Neural cell (in vitro differentiated cells): Measurements from ENCODE around the gene SH3GL2. TPM values are rescaled to one million over a fixed set of nuclear protein-coding genes. Genes with fewer than 3 reads are reported as not detected.

Source experiments
- H2AFZ ChIP-seq: fragments of 200-600, 300-800 bp; sonication (generic), shearing (Covaris generic); 2 replicates; pipeline ENCODE4 v1.6.0; 2014; ENCODE audit warnings: low read depth, mild to moderate bottlenecking, antibody characterized with exemption, low read length, moderate library complexity
- H3F3A ChIP-seq: fragments of 200-600 bp; shearing (Covaris generic); 2 replicates; pipeline ENCODE4 v1.6.1; 2016; ENCODE audit warnings: mild to moderate bottlenecking, moderate library complexity, mixed read lengths, antibody characterized with exemption, low read length; ENCODE audit not compliant: insufficient read depth, poor library complexity, severe bottlenecking
- H3K27ac ChIP-seq: fragments of 200-600, 300-800 bp; sonication (generic), shearing (Covaris generic); 2 replicates; pipeline ENCODE4 v1.5.1; 2014; ENCODE audit warnings: mild to moderate bottlenecking, low read length, moderate library complexity
- H3K27me3 ChIP-seq: fragments of 300-800, 200-600 bp; sonication (generic), shearing (Covaris generic); 2 replicates; pipeline ENCODE4 v1.6.0; 2014; ENCODE audit warnings: mild to moderate bottlenecking, low read depth, low read length, moderate library complexity; ENCODE audit not compliant: insufficient read depth
- H3K36me3 ChIP-seq: fragments of 300-800, 200-600 bp; sonication (generic), shearing (Covaris generic); 2 replicates; pipeline ENCODE4 v1.5.1; 2014; ENCODE audit warnings: mild to moderate bottlenecking, antibody characterized with exemption, low read length, moderate library complexity; ENCODE audit not compliant: insufficient read depth
- H3K4me2 ChIP-seq: fragments of 300-800, 200-600 bp; sonication (generic), shearing (Covaris generic); 2 replicates; pipeline ENCODE4 v1.6.0; 2014; ENCODE audit warnings: mild to moderate bottlenecking, low read length
- H3K4me3 ChIP-seq: fragments of 300-800, 200-600 bp; sonication (generic), shearing (Covaris generic); 2 replicates; pipeline ENCODE4 v1.5.1; 2014; ENCODE audit warnings: mild to moderate bottlenecking, low read length, moderate library complexity
- H3K79me2 ChIP-seq: fragments of 200-600 bp; shearing (Covaris generic); replicated peaks from 2 replicates; pipeline ENCODE4 v1.6.0; 2014; ENCODE audit warnings: mild to moderate bottlenecking, low read length, moderate library complexity; ENCODE audit not compliant: insufficient read depth
- H3K9ac ChIP-seq: fragments of 300-800, 200-600 bp; sonication (generic), shearing (Covaris generic); 2 replicates; pipeline ENCODE4 v1.6.1; 2016; ENCODE audit warnings: mild to moderate bottlenecking, low read length, mixed read lengths
- H3K9me2 ChIP-seq: fragments of 200-600 bp; shearing (Covaris generic); 2 replicates; pipeline ENCODE4 v1.6.1; 2016; ENCODE audit warnings: mild to moderate bottlenecking, low read length, mixed read lengths; ENCODE audit not compliant: insufficient read depth
- H3K9me3 ChIP-seq: fragments of 200-600, 300-800 bp; sonication (generic), shearing (Covaris generic); 2 replicates; pipeline ENCODE4 v1.6.1; 2016; ENCODE audit warnings: mild to moderate bottlenecking, mixed run types, low read length, moderate library complexity, mixed read lengths
- H4K20me1 ChIP-seq: fragments of 200-600 bp; shearing (Covaris generic); 2 replicates; pipeline ENCODE4 v1.6.1; 2016; ENCODE audit warnings: mild to moderate bottlenecking, mixed run types; ENCODE audit not compliant: insufficient read depth
- EP300 ChIP-seq: fragments of 450-650 bp; conservative IDR thresholded peaks from 2 replicates; pipeline ENCODE4 v1.6.1; 2014; ENCODE audit warnings: antibody characterized with exemption, mild to moderate bottlenecking, moderate library complexity; ENCODE audit not compliant: poor library complexity, severe bottlenecking
- MXI1 ChIP-seq: fragments of 450-650 bp; conservative IDR thresholded peaks from 2 replicates; pipeline ENCODE4 v1.6.1; 2014; ENCODE audit warnings: antibody characterized with exemption, mild to moderate bottlenecking; ENCODE audit not compliant: poor library complexity, severe bottlenecking
- POLR2AphosphoS5 ChIP-seq: IDR thresholded peaks from 2 replicates; pipeline ENCODE4 v1.6.1; 2012
- RAD21 ChIP-seq: fragments of 450-650 bp; conservative IDR thresholded peaks from 2 replicates; pipeline ENCODE4 v1.6.1; 2014; ENCODE audit warnings: antibody characterized with exemption, mild to moderate bottlenecking, moderate library complexity
- REST ChIP-seq: IDR thresholded peaks from 2 replicates; pipeline ENCODE4 v1.6.1; 2012; ENCODE audit warnings: borderline replicate concordance
- TAF1 ChIP-seq: IDR thresholded peaks from 2 replicates; pipeline ENCODE4 v1.6.1; 2012; ENCODE audit warnings: low read depth
- polyA plus RNA-seq: library from polyadenylated mRNA; depleted of rRNA; stranded (reverse); fragments of >200 nt; gene quantifications from 2 replicates; pipeline ENCODE4 v1.2.3, GENCODE V29; 2014
- TF ChIP-seq, protein P1 (sequence below): fragments of 450-650 bp; IDR thresholded peaks from 2 replicates; pipeline ENCODE4 v1.5.1; 2014; ENCODE audit warnings: antibody characterized with exemption, mild to moderate bottlenecking, moderate library complexity; ENCODE audit not compliant: poor library complexity, severe bottlenecking

Gene SH3GL2
- polyA plus RNA-seq, 1 donor from 2014 or later = 13.5 TPM

GRCh38 chr9:17777465-17777864 lies 198.6 kb downstream of the SH3GL2 start:
- Histone ChIP-seq H3F3A (no peaks in the 10 kb centered on the region), H3K9ac (no peak overlapping the region), H3K27me3 (no peaks in the 10 kb centered on the region), H3K4me3 (no peak overlapping the region), H3K9me3 (no peaks in the 10 kb centered on the region), H3K79me2 (no peaks in the 10 kb centered on the region), H3K36me3 (no peaks in the 10 kb centered on the region), H3K4me2 (no peak overlapping the region), H3K9me2 (no peaks in the 10 kb centered on the region), H2AFZ (no peak overlapping the region), H4K20me1 (no peaks in the 10 kb centered on the region), H3K27ac (no peak overlapping the region)
- no peak for TF ChIP-seq TAF1

- no peak overlapping the region for H2AFZ ChIP-seq
- H3K27ac ChIP-seq = no peak overlapping the region
- H3K27me3 ChIP-seq = no peaks in the 10 kb centered on the region
- H3K4me3 ChIP-seq = no peak overlapping the region
- no peaks in the 10 kb centered on the region for H3K9me2 ChIP-seq
- H3K36me3 ChIP-seq = no peaks in the 10 kb centered on the region
- H4K20me1 ChIP-seq = no peaks in the 10 kb centered on the region
- no peak overlapping the region for H3K9ac ChIP-seq
- no peak overlapping the region for H3K4me2 ChIP-seq
- H3F3A ChIP-seq = no peaks in the 10 kb centered on the region
- TF ChIP-seq, protein P1, sequence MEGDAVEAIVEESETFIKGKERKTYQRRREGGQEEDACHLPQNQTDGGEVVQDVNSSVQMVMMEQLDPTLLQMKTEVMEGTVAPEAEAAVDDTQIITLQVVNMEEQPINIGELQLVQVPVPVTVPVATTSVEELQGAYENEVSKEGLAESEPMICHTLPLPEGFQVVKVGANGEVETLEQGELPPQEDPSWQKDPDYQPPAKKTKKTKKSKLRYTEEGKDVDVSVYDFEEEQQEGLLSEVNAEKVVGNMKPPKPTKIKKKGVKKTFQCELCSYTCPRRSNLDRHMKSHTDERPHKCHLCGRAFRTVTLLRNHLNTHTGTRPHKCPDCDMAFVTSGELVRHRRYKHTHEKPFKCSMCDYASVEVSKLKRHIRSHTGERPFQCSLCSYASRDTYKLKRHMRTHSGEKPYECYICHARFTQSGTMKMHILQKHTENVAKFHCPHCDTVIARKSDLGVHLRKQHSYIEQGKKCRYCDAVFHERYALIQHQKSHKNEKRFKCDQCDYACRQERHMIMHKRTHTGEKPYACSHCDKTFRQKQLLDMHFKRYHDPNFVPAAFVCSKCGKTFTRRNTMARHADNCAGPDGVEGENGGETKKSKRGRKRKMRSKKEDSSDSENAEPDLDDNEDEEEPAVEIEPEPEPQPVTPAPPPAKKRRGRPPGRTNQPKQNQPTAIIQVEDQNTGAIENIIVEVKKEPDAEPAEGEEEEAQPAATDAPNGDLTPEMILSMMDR = no peak
- TF ChIP-seq TAF1 (no peak), MXI1 (no peak), EP300 (no peak)
- H3K79me2 ChIP-seq = no peaks in the 10 kb centered on the region
- no peaks in the 10 kb centered on the region for H3K9me3 ChIP-seq
Observed at GRCh38 chr9:17782430-17783149, 203.7 kb downstream of the SH3GL2 start.

- H3K4me2 ChIP-seq = no peak overlapping the region
- H4K20me1 ChIP-seq = no peaks in the 10 kb centered on the region
- H2AFZ ChIP-seq = no peak overlapping the region
- H3K9me3 ChIP-seq = no peaks in the 10 kb centered on the region
- H3K9ac ChIP-seq = no peak overlapping the region
- no peaks in the 10 kb centered on the region for H3K27me3 ChIP-seq
- no peak overlapping the region for H3K4me3 ChIP-seq
- TF ChIP-seq REST (no peak), RAD21 (no peak), POLR2AphosphoS5 (no peak)
- TF ChIP-seq, protein P1 = no peak
- H3F3A ChIP-seq = no peaks in the 10 kb centered on the region
- no peaks in the 10 kb centered on the region for H3K9me2 ChIP-seq
- no peaks in the 10 kb centered on the region for H3K36me3 ChIP-seq
- H3K79me2 ChIP-seq = no peaks in the 10 kb centered on the region
- H3K27ac ChIP-seq = no peak overlapping the region
Observed at GRCh38 chr9:17783227-17783626, 204.4 kb downstream of the SH3GL2 start.
